K562 (cell line): Measurements from ENCODE around the gene KRT72. TPM values are rescaled to one million over a fixed set of nuclear protein-coding genes. Genes with fewer than 3 reads are reported as not detected.

Experiments
- ATAC-seq: fragments of 200-7000 bp; cut with Tn5 transposase; 3 replicates; pipeline ENCODE4 v1.9.1; 2020; ENCODE audit warnings: moderate library complexity
- BruUV-seq: library from RNA; stranded (reverse); fragments of 400-500 nt; replicated peaks from 2 replicates; lab custom pipeline; 2021; lab: Mats Ljungman, UMichigan
- CTCF ChIA-PET: fragments of 300-600 bp; formaldehyde crosslinking; extraction: SDS; loops from one replicate; lab custom pipeline; 2021; ENCODE audit warnings: low intra/inter-chr PET ratio; lab: Yijun Ruan, JAX
- POLR2A ChIA-PET: fragments of 300-600, 350-650 bp; sonication (Branson Sonifier 250); formaldehyde crosslinking; extraction: SDS; loops from one replicate; lab custom pipeline; 2021; ENCODE audit warnings: antibody characterized with exemption, inconsistent platforms; lab: Yijun Ruan, JAX
- DNase-seq, 4 experiments: peaks; one replicate each; pipeline versions ENCODE4 v3.0.0 to v3.0.0-alpha.2; 2011 to 2018; ENCODE audit warnings: low spot score in 3 of 4, mixed read lengths in 3 of 4; ENCODE audit errors: extremely low read depth in 1 of 4
- FAIRE-seq: peaks from 2 replicates; lab custom pipeline; 2011; peaks lifted over from hg19 to GRCh38; lab: Jason Lieb, UNC
- H2AFZ ChIP-seq: 2 replicates; pipeline ENCODE4 v1.6.0; 2011; ENCODE audit warnings: low read depth, low read length, control low read depth, inconsistent platforms
- H3K27ac ChIP-seq: fragments of 200-600 bp; 3 replicates; pipeline ENCODE4 v1.8.0; 2011; ENCODE audit warnings: low read depth, mild to moderate bottlenecking, control low read depth, inconsistent platforms, low read length, moderate library complexity, mixed read lengths; ENCODE audit errors: extremely low read depth
- H3K27me3 ChIP-seq, 2 experiments: fragments of 300-600 bp in 1 of 2; 2 replicates in 1 of 2; 3 replicates in 1 of 2; pipeline versions ENCODE4 v1.6.0 to v1.8.0; 2011; ENCODE audit warnings: inconsistent platforms in 2 of 2, low read length in 2 of 2, mild to moderate bottlenecking in 1 of 2, mixed read lengths in 1 of 2, moderate library complexity in 1 of 2; ENCODE audit not compliant: control insufficient read depth in 2 of 2, insufficient read depth in 2 of 2
- H3K36me3 ChIP-seq: fragments of 300-600 bp; 3 replicates; pipeline ENCODE4 v1.8.0; 2011; ENCODE audit warnings: mild to moderate bottlenecking, low read length, inconsistent platforms; ENCODE audit not compliant: control insufficient read depth, insufficient read depth
- H3K4me1 ChIP-seq, 2 experiments: fragments of 200-600 bp in 1 of 2; replicated peaks in 1 of 2; 2 replicates in 1 of 2; 3 replicates in 1 of 2; pipeline versions ENCODE4 v1.5.1 to v1.8.0; 2011; ENCODE audit warnings: inconsistent platforms in 2 of 2, low read length in 2 of 2, mild to moderate bottlenecking in 1 of 2, mixed read lengths in 1 of 2, moderate library complexity in 1 of 2; ENCODE audit not compliant: control insufficient read depth in 2 of 2, insufficient read depth in 2 of 2
- H3K4me2 ChIP-seq: 2 replicates; pipeline ENCODE4 v1.6.1; 2011; ENCODE audit warnings: low read length, control low read depth, inconsistent platforms, mixed read lengths; ENCODE audit not compliant: insufficient read depth
- H3K4me3 ChIP-seq: fragments of 200-600 bp; sonication (generic), shearing (Covaris generic); 2 replicates; pipeline ENCODE4 v1.5.1; 2016; ENCODE audit warnings: control low read depth, inconsistent platforms
- H3K79me2 ChIP-seq: fragments of 200-600 bp; 3 replicates; pipeline ENCODE4 v1.8.0; 2011; ENCODE audit warnings: low read length, inconsistent platforms; ENCODE audit not compliant: control insufficient read depth, insufficient read depth
- H3K9ac ChIP-seq, 2 experiments: 2 replicates each; pipeline versions ENCODE4 v1.6.0 to v1.6.1; 2011; ENCODE audit warnings: low read depth in 2 of 2, low read length in 2 of 2, control low read depth in 1 of 2, inconsistent platforms in 1 of 2, mild to moderate bottlenecking in 1 of 2, mixed read lengths in 1 of 2; ENCODE audit not compliant: insufficient read depth in 1 of 2
- H3K9me1 ChIP-seq: one replicate; pipeline ENCODE4 v1.6.0; 2011; ENCODE audit warnings: inconsistent platforms, mild to moderate bottlenecking, low read length, moderate library complexity; ENCODE audit not compliant: control insufficient read depth, insufficient read depth
- H3K9me3 ChIP-seq: replicated peaks from 2 replicates; pipeline ENCODE4 v1.5.1; 2011; ENCODE audit warnings: low read depth, low read length, inconsistent platforms; ENCODE audit not compliant: control insufficient read depth, insufficient read depth
- H4K20me1 ChIP-seq: replicated peaks from 2 replicates; pipeline ENCODE4 v1.6.1; 2011; ENCODE audit warnings: low read length, inconsistent platforms, mixed read lengths; ENCODE audit not compliant: control insufficient read depth, insufficient read depth
- ELF1 ChIP-seq: fragments of 200-800 bp; sonication (Bioruptor generic); IDR thresholded peaks from 2 replicates; pipeline ENCODE4 v1.6.1; 2016; ENCODE audit warnings: missing genetic modification characterization, missing compliant biosample characterization
- GABPB1 ChIP-seq: sonication (generic); formaldehyde crosslinking; IDR thresholded peaks from 2 replicates; pipeline ENCODE4 v1.8.0; 2022; ENCODE audit warnings: mild to moderate bottlenecking, missing genetic modification reagents
- GATAD2A ChIP-seq: fragments of 450-650 bp; IDR thresholded peaks from 2 replicates; pipeline ENCODE4 v1.6.1; 2017
- HNRNPK ChIP-seq: fragments of 200-400 bp; formaldehyde crosslinking; IDR thresholded peaks from one replicate; pipeline ENCODE4 v1.6.1; 2018; ENCODE audit warnings: mild to moderate bottlenecking, low read depth, low read length; ENCODE audit not compliant: poor library complexity, severe bottlenecking
- MLX ChIP-seq, 2 experiments: fragments of 450-650 bp in 1 of 2; sonication (generic) in 1 of 2; formaldehyde crosslinking; conservative IDR thresholded peaks; 2 replicates each; pipeline versions ENCODE4 v1.4.0 to v1.8.1; 2020 to 2022; ENCODE audit warnings: mild to moderate bottlenecking in 1 of 2, missing genetic modification reagents in 1 of 2
- PHF20 ChIP-seq: fragments of 450-650 bp; IDR thresholded peaks from 2 replicates; pipeline ENCODE4 v1.6.1; 2018; ENCODE audit not compliant: partially characterized antibody
- RBM34 ChIP-seq: fragments of 200-400 bp; formaldehyde crosslinking; IDR thresholded peaks from 2 replicates; pipeline ENCODE4 v1.6.1; 2018; ENCODE audit warnings: low read length, borderline replicate concordance; ENCODE audit not compliant: insufficient read depth
- SMARCB1 ChIP-seq: IDR thresholded peaks from 2 replicates; pipeline ENCODE4 v1.6.1; 2011; ENCODE audit warnings: improper control_type of control experiment, low read depth; ENCODE audit not compliant: insufficient read length
- ZNF354B ChIP-seq: fragments of 250-450 bp; sonication (Bioruptor Pico); IDR thresholded peaks from 2 replicates; pipeline ENCODE4 v1.4.0; 2020
- ZNF407 ChIP-seq: fragments of 450-650 bp; IDR thresholded peaks from 2 replicates; pipeline ENCODE4 v1.6.1; 2016; ENCODE audit warnings: low read depth
- WGBS: fragments of 100-300 bp; shearing (Covaris generic); methylation state at CpG from one replicate; pipeline ENCODE4 v1.1.6; 2016; ENCODE audit warnings: low coverage, mixed read lengths; ENCODE audit not compliant: insufficient coverage; ENCODE audit errors: missing lambda C conversion rate; 5-methylcytosine and 5-hydroxymethylcytosine counted together
- in situ Hi-C: fragments of 300-500 bp; cut with MboI; formaldehyde crosslinking; loops from 4 replicates; pipeline ENCODE4 v1.15.0; 2018; ENCODE audit warnings: inconsistent platforms, mixed read lengths
- intact Hi-C: fragments of 100-400 bp; cut with micrococcal nuclease; formaldehyde crosslinking; loops from 2 replicates; pipeline ENCODE4 v1.14.2; 2022
- polyA plus RNA-seq, 8 experiments: library from polyadenylated mRNA; depleted of rRNA in 4 of 8; stranded (reverse) in 5 of 8; unstranded in 3 of 8; fragments of >200 nt; fragmentation: Nextera tagmentation in 2 of 8; fragmentation: Illumina TruSeq in 1 of 8; extraction: Ambion mirVana in 2 of 8; extraction: Trizol in 1 of 8; gene quantifications; 2 replicates each; pipeline versions ENCODE4 v1.2.1 to v1.2.3, GENCODE V29; 2011 to 2014; ENCODE audit warnings: inconsistent platforms in 1 of 8, missing spikeins in 1 of 8
- total RNA-seq, 7 experiments: library from RNA; depleted of rRNA in 6 of 7; stranded (reverse); fragments of >200 nt in 6 of 7; fragmentation: Illumina TruSeq in 2 of 7; extraction: Trizol in 2 of 7; gene quantifications; 2 replicates each; pipeline versions ENCODE4 v1.2.1 to v1.2.3, GENCODE V29; 2011 to 2021; ENCODE audit warnings: low replicate concordance in 1 of 7
- TF ChIP-seq, protein P1 (sequence below): fragments of 450-650 bp; IDR thresholded peaks from 2 replicates; pipeline ENCODE4 v1.7.0; 2016; ENCODE audit warnings: borderline replicate concordance

Gene KRT72
- total and polyA plus RNA-seq, 9 of the 15 experiments (the other 6 are each of a cell fraction or from before 2014, with no cell fraction given), result not detected

GRCh38 chr12:52603314-52603713 is 2.1 kb upstream of the KRT72 start (continued):
- TF ChIP-seq RBM34 (no peak), HNRNPK (no peak), GABPB1 (CRISPR knock-in tag) (no peak)
- TF ChIP-seq, protein P1, sequence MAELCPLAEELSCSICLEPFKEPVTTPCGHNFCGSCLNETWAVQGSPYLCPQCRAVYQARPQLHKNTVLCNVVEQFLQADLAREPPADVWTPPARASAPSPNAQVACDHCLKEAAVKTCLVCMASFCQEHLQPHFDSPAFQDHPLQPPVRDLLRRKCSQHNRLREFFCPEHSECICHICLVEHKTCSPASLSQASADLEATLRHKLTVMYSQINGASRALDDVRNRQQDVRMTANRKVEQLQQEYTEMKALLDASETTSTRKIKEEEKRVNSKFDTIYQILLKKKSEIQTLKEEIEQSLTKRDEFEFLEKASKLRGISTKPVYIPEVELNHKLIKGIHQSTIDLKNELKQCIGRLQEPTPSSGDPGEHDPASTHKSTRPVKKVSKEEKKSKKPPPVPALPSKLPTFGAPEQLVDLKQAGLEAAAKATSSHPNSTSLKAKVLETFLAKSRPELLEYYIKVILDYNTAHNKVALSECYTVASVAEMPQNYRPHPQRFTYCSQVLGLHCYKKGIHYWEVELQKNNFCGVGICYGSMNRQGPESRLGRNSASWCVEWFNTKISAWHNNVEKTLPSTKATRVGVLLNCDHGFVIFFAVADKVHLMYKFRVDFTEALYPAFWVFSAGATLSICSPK, result no peak
- TF ChIP-seq, all 486 proteins: peak for 0

GRCh38 chr12:52602552-52602951 is 1.3 kb upstream of the KRT72 start:
- Histone ChIP-seq H3K9me3 (no peaks in the 10 kb centered on the region), H2AFZ (no peak overlapping the region), H3K79me2 (no peaks in the 10 kb centered on the region), H3K9me1 (no peaks in the 10 kb centered on the region), H4K20me1 (no peaks in the 10 kb centered on the region), H3K9ac (no peak overlapping the region), H3K27me3 (peaks cover 0 to 29% of the 10 kb centered on the region in 2 experiments; a peak in 3 of 5 replicates), H3K36me3 (no peaks in the 10 kb centered on the region), H3K4me2 (no peak overlapping the region), H3K4me1 (peaks cover 6 to 10% of the 10 kb centered on the region in 2 experiments; a peak in 3 of 5 replicates), H3K4me3 (no peak overlapping the region), H3K27ac (no peak overlapping the region)
- DNase-seq (no peak), FAIRE-seq (no peak), ATAC-seq (no peak)
- in situ Hi-C loops (no loop called here), intact Hi-C loops (no loop called here)
- 20% methylated on average over 5 of the region's 5 CpGs for WGBS
- CTCF ChIA-PET, result no interaction called here
- no TSS peak for BruUV-seq
- POLR2A ChIA-PET, result no interaction called here
- TF ChIP-seq SMARCB1 (no peak), ZNF354B (CRISPR knock-in tag) (no peak), ELF1 (no peak), PHF20 (no peak), MLX (CRISPR knock-in tag; conservative IDR thresholded peaks at IDR 0.05) (no peak), GATAD2A (no peak), ZNF407 (no peak)
